Astrocyte (in vitro differentiated cells and primary cell): ENCODE measurements around the gene DIAPH3.

Experiments
- EZH2 ChIP-seq: IDR thresholded peaks from 2 replicates; pipeline ENCODE4 v1.6.1; 2012; ENCODE audit warnings: mild to moderate bottlenecking, low read length, inconsistent platforms; ENCODE audit not compliant: insufficient read depth
- TF ChIP-seq, protein P1 (sequence below): IDR thresholded peaks from 2 replicates; pipeline ENCODE4 v1.5.1; 2011; ENCODE audit warnings: low read depth, mild to moderate bottlenecking, inconsistent platforms, low read length, moderate library complexity; ENCODE audit not compliant: insufficient read depth

DNA sequence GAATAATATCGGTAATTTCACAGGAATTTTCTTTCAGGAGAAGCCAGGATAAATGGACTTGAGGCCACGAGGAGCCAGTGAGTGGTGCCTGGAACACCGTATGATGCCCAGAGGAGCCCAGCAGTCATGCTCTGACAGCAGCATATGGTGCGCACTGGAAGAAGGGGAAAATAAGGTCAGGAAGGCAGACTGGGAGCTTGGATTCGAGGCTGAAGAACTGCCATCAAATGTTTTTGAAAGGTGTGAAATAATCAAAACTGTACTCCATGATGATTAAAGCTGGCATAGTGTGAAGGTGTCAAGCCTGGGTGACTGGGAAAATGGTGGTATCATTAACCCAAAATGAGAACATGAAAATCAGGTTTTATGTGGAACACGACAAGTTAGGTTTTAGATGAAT, 374.2 kb downstream of the DIAPH3 start:
- TF ChIP-seq, protein P1, sequence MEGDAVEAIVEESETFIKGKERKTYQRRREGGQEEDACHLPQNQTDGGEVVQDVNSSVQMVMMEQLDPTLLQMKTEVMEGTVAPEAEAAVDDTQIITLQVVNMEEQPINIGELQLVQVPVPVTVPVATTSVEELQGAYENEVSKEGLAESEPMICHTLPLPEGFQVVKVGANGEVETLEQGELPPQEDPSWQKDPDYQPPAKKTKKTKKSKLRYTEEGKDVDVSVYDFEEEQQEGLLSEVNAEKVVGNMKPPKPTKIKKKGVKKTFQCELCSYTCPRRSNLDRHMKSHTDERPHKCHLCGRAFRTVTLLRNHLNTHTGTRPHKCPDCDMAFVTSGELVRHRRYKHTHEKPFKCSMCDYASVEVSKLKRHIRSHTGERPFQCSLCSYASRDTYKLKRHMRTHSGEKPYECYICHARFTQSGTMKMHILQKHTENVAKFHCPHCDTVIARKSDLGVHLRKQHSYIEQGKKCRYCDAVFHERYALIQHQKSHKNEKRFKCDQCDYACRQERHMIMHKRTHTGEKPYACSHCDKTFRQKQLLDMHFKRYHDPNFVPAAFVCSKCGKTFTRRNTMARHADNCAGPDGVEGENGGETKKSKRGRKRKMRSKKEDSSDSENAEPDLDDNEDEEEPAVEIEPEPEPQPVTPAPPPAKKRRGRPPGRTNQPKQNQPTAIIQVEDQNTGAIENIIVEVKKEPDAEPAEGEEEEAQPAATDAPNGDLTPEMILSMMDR, result no peak
- TF ChIP-seq EZH2, result no peak
